Stimulated activated CD4-positive, alpha-beta T cell treated with anti-CD3 and anti-CD28 coated beads, Interleukin-15, amount 100 ng/mL, for 1 hour (primary cell): Measurements from ENCODE around the gene SLC39A3.
A peak's percentile ranks its signal among the peaks of the same experiment; 100 is the strongest.

Experiments used
- DNase-seq, 2 donors: peaks; one replicate each; pipeline ENCODE4 v3.0.0-alpha.2; 2020; ENCODE audit warnings: low read depth in 1 of 2, low spot score in 1 of 2

SLC39A3 gene

GRCh38 chr19:2706251-2706650, 33.6 kb downstream of the SLC39A3 start:
- no peak for DNase-seq

- DNase-seq = no peak
Observed at GRCh38 chr19:2703691-2704216, 36.1 kb downstream of the SLC39A3 start.

GRCh38 chr19:2703077-2703437, 36.8 kb downstream of the SLC39A3 start:
- no peak for DNase-seq

- DNase-seq = peak; percentile 91 to 97
Observed at GRCh38 chr19:2702170-2703076, 37.4 kb downstream of the SLC39A3 start, which contains the start of gene GNG7. Gene GNG7 (minus strand): TSS chr19:2702694. CDS start chr19:2520688, 182,006 bp downstream.

- DNase-seq = no peak
Observed at GRCh38 chr19:2701361-2702169, 38.3 kb downstream of the SLC39A3 start.

- DNase-seq = no peak
Observed at GRCh38 chr19:2700660-2701360, 39.0 kb downstream of the SLC39A3 start.

GRCh38 chr19:2699413-2700140, 40.2 kb downstream of the SLC39A3 start:
- DNase-seq = no peak

- DNase-seq = no peak
Observed at GRCh38 chr19:2694196-2694595, 45.6 kb downstream of the SLC39A3 start.

- DNase-seq = no peak
Observed at GRCh38 chr19:2693492-2694160, 46.2 kb downstream of the SLC39A3 start.

- DNase-seq = no peak
Observed at GRCh38 chr19:2691951-2692350, 47.9 kb downstream of the SLC39A3 start.

GRCh38 chr19:2690856-2691255, 49.0 kb downstream of the SLC39A3 start:
- no peak for DNase-seq

- no peak for DNase-seq
Observed at GRCh38 chr19:2686360-2686759, 53.5 kb downstream of the SLC39A3 start.

- DNase-seq = no peak
Observed at GRCh38 chr19:2685204-2685704, 54.6 kb downstream of the SLC39A3 start.

- DNase-seq = no peak
Observed at GRCh38 chr19:2683430-2684003, 56.3 kb downstream of the SLC39A3 start.
